Inferior parietal cortex (tissue), 1 donor: ENCODE results near the gene GLT6D1.

Experiments used
- DNase-seq: peaks from one replicate; pipeline ENCODE4 v3.0.0-alpha.2; 2016; ENCODE audit errors: extremely low spot score

The GLT6D1 gene

DNA sequence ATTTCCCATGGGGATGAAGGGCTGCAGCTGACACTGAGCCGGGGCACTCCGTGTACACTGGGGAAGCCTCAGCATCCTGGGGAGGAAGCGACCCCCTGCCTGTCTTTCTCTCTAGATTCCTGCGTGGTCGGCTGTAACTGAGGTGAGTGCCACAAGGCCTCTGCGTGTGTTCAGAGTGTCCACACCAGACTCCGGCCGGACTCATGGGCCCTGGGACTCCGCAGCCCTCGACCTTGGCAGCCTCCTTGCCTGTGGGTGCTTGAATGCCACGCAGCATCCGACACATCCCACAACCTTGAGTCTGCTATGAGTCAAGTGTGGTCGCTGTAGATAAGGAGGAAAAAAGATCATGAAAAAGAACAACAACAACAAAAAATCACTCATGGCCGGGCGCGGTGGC lies 54.4 kb downstream of the GLT6D1 start:
- no peak for DNase-seq

DNA sequence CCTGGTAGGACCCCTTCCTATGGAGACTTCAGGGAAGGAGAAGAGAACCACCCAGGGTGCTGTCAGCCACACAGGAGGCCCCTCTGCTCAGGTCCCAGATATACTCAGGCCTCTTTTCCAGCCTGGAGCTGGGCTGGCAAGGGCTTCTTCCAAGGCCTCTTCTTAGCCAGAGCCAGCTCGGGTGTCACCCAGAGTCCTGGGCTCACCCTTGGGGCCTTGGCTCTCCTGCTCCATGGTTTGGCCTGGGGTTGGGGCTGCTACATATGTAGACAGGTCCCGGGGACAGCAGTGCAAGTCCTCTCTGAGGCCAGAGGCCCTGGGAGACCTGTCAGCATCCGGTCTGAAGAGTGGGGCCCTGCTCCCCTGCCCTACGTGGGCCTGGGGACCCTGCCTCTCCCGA lies 55.0 kb downstream of the GLT6D1 start:
- DNase-seq, result no peak

DNA sequence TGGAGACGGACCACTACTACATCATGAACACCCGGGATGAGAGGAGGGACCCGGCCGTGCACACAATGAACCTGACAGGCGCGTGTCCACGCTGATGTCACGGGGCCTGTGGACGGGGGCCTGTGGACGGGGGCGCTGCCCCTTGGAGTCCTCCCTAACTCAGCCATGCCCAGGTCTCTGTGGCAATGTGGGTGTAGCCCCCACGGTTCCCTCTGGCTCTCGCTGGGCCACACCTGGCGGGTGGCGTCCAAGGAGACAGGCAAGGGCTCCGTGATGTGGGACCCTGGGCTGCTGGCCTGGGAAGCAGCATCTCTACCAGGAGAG lies 55.7 kb downstream of the GLT6D1 start:
- DNase-seq, result no peak

DNA sequence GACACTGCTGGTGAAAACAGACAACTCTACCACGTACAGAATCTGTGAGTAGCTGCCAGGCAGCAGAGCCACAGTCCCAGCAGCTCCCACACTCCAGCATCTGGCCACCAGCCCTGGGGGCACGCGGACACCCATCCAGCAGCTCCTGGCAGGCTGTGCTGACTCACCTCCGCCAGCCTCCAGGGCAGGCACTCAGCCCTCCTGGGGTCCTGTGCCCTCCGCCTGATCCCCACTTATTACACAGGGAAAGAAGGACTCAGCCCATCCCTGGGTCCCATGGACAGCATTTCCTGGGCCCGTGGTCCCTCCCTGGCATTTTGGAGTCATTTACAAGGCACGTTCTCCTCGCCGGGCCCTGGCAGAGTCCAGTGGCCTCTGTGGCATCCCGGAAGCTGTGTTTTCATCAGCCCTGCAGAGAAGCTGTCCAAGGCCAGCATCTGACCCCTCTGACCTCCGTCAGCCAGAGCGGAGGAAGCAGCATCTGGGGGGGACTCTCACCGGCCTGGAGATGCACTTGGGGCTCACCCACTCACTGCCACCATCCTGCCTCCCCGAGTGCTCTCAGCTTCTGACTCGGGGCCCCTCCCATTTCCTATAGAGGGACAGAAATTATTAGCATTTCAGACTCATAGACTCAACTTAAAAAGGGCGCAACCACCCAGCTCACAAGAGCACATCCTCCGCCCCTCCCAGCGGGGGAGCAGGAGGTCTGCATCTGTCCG lies 56.2 kb downstream of the GLT6D1 start:
- DNase-seq, result no peak

DNA sequence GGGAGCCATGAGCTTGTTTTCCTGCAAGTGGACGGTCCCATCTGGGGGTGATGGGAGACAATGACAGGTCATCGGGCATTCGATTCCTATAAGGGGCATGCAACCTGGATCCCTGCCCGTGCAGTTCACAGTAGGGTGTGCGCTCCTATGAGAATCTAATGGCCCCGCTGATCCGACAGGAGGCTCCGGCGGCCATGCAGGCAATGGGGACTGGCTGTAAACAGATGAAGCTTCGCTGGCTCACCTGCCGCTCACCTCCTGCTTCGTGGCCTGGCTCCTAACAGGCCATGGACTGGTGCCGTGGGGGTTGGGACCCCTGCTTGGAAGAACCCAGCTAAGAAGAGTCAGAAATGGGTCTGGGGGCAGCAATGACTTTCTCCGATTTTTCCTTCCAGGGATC lies 56.8 kb downstream of the GLT6D1 start:
- DNase-seq, result no peak

DNA sequence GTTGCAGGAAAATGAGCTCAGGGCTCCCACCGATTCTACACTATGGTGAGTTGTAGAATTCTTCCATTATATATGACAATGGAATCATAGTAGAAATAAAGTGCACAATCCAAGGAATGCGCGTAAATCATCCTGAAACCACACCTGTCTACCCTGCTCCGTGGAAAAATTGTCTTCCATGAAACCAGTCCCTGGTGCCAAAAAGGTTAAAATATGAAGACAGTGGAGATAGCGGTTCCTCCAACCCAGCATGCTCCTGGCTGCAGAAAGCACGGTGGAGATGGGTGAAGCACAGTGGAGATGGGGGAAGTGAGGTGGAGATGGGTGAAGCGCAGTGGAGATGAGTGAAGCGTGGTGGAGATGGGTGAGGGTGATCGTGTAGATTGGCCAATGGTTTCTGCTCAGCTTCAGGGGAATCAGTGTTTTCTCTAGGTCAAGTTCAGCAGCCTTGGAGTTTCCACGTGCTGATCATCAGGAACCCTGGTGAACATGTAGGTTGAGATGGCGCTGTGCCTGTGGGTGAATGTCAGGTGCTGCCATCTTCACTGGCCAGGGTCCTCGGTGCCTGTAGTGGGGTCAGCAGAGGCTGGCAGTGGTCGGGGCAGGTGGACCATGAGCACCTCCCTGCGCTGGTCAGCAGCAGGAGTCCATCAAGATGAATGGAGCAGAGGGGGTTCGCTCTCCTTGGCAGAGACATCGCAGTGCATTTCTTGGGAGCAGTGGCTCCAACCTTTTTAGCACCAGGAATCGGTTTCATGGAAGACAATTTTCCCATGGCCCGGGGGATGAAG lies 57.5 kb downstream of the GLT6D1 start:
- DNase-seq, result no peak

DNA sequence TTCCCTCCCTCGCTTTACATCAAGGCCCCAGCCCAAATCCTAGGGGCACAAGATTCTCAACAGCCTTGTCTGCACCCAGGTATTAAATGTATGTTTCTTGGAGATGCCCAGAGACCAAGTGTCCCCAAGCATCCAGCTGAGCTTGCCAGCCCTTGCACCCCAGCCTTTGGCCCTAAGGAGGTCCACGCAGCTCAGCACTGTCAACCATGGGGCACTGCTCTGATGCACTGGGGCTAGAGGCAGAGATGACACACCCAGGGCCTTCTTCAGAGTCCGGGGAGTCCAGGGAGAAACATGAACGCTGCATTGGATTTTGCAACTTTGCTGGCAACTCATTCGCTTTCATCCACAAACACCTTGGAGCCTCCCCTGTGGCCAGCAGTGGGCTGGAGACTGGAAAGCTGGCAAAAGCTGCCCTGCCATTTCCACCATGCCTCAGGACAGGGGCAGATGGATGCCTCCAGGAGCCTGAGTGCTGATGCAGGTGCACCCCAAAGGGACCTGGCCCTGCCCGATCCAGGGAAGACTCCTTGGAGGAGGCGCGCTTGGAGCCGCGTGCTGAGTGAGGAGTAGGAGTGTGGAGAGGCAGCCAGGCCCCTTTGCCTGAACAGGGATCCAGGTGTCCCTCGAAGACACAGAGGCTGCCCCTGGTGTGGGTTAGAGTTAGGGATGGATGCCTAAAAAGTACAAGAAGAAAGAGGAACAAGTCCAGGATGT lies 58.5 kb downstream of the GLT6D1 start:
- DNase-seq, result no peak

DNA sequence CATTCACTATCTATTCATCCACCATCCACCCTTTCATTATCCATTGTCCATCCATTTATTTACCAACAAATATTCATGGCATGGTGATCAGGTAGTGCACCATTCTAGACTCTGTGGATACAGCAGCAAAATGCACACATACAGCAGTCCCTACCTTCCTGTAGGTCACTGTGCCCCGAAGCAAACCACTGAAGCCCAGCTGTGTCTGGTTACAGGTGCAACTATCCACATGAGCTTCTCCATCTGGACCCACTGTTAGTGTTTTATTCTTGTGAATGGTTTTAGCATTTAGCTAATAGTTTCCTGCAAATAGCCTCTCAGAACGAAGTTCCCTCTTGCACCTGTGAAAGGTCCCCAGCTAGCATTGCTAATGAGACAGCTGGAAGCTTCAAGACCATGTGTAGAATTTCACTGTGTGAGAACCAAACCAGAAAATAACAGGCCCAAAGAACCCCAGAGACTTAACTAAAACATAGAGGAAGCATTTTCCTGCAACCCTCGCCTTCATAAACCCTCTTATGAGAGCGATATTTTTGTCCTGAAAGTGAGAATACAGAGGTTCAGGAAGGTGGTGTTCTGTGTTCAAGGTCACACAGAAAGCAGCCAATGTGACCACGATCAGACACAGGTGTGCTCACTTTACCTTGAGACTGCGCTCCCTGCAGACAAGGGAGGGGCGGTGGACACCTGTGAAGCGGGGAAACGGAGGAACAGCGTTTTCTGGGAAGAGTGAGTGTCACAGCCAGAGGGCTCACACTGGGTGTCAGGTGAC lies 59.3 kb downstream of the GLT6D1 start:
- no peak for DNase-seq

DNA sequence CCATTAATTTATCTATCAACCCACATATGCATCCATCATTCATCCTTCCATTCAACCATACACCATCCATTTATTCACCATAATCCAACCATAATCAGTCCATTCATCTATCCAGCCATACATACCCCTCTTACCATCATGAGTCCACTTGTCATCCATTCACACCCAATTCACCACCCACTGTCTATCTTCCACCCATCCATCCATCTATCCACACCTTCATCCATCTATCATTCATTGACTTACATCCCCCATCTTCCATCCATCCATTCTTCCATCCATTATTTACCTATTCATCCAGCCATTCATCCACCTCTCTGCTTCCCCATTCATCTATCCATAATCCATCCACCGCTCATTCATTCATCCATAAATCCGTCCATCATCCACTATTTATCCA lies 60.0 kb downstream of the GLT6D1 start:
- no peak for DNase-seq

DNA sequence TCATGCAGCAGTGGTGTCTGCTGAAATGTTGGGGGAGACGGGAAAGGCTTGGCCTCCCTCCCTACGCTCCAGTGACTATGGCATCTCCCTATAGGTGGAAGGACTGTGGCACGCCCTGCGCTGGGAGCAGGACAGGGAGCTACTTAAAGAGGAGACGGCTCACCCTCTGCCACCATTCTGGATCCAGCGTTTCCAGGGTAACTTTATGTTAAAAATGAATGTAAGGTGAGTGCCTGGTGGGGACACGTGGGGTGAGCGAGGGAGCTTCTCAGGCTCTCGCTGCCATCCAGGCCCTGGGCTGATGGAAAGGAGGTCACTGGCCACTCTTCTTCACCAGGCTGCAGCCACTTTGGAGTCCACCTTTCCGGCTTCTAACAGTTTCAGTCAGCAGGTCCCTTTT lies 62.1 kb downstream of the GLT6D1 start:
- no peak for DNase-seq

DNA sequence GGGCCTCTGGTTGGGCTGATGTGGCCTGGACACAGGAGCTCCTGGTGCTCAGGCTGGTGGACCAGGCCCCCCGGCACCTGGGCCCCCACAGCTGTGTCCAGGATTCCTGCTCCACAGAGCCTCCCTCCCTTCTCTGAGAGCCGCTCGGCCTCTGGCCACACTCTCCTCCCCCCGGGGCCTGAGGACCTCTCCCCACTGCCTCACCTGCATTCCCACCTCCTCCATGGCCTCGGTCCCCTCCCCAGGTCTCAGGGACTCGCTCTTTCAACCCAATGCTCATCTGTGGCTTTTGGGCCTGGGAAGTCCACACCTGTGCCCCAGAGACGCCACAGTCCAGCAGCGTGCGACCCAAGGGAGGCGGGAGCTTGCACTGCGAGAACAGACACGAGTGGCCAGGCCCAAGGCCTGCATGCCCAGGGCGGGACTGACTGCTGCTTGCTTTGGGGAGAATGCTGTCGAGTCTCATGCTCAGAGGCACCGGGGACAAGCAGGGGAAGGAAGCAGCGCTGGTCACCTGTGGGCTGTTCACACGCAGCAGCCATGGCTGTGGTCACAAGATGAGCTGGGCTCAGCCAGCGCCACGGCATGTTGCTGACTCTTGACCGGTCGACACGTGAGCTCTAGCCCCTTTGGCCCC lies 63.2 kb downstream of the GLT6D1 start:
- no peak for DNase-seq

DNA sequence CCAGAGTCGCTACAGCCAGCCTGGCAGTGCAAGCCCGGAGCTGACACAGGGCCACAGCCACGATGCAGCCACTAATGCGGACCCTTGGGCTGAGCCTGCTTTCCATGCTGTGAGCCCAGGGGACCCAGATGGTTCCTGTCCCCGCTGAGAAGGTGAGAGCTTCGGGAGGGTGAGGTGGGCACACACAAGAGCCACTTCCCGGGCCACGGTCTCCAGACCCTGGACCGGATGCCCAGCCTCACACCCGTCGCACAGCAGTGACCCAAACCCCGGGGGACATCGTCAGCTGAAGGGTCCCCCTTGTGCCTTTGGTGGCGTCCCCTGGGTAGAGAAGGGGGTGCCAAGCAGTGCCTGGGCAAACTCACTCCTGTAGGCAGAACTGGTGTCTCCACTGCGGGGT lies 64.4 kb downstream of the GLT6D1 start:
- no peak for DNase-seq

DNA sequence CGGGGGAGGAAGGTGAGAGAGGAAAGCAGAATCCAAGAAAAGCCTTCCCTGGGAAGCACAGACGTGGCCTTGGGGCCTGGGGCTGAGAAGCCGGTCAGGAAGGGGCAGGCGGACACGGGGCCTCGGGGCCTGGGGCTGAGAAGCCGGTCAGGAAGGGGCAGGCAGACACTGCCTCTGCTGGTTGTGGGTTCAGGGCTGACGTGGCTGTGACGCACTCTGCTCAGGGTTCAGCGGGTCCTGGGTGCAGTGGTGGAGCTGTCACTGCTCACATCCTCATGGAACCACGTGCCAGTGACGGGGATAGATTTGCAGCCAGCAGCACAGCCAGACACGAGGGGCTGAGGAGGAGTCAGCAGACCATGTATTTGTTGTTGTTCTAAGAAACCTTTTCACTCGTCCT lies 65.0 kb downstream of the GLT6D1 start:
- no peak for DNase-seq
